HL-60 (cell line): ENCODE measurements around the gene DYNC1I1.

Experiments used
- DNase-seq, 2 experiments: peaks; one replicate each; pipeline ENCODE4 v3.0.0-alpha.2; 2010 to 2020; ENCODE audit warnings: low read depth in 1 of 2, low spot score in 1 of 2
- H3K27ac ChIP-seq: fragments of 250-450 bp; sonication (Bioruptor Pico); replicated peaks from 2 replicates; pipeline ENCODE4 v1.5.1; 2020; ENCODE audit warnings: mild to moderate bottlenecking, moderate library complexity
- H3K27me3 ChIP-seq: fragments of 250-450 bp; sonication (Bioruptor Pico); 2 replicates; pipeline ENCODE4 v1.5.1; 2021; ENCODE audit warnings: mild to moderate bottlenecking, moderate library complexity; ENCODE audit not compliant: insufficient read depth, poor library complexity, severe bottlenecking
- H3K4me3 ChIP-seq: replicated peaks from 2 replicates; pipeline ENCODE4 v1.5.1; 2011; ENCODE audit warnings: mild to moderate bottlenecking, control low read depth, low read length; ENCODE audit not compliant: insufficient read depth
- GABPA ChIP-seq: IDR thresholded peaks from 2 replicates; pipeline ENCODE4 v1.6.1; 2012; ENCODE audit warnings: low read depth
- POLR2AphosphoS5 ChIP-seq: IDR thresholded peaks from 2 replicates; pipeline ENCODE4 v1.6.1; 2012; ENCODE audit warnings: low read depth
- SPI1 ChIP-seq: IDR thresholded peaks from 2 replicates; pipeline ENCODE4 v1.6.1; 2012; ENCODE audit warnings: low read depth, mild to moderate bottlenecking, borderline replicate concordance
- TF ChIP-seq, protein P1 (sequence below): IDR thresholded peaks from 2 replicates; pipeline ENCODE4 v1.6.1; 2012; ENCODE audit warnings: low read depth; ENCODE audit not compliant: insufficient replicate concordance
- TF ChIP-seq, protein P2 (sequence below): IDR thresholded peaks from one replicate; pipeline ENCODE4 v1.5.1; 2011; ENCODE audit warnings: low read length, control low read depth, inconsistent platforms; ENCODE audit not compliant: insufficient read depth

DYNC1I1 gene

DNA sequence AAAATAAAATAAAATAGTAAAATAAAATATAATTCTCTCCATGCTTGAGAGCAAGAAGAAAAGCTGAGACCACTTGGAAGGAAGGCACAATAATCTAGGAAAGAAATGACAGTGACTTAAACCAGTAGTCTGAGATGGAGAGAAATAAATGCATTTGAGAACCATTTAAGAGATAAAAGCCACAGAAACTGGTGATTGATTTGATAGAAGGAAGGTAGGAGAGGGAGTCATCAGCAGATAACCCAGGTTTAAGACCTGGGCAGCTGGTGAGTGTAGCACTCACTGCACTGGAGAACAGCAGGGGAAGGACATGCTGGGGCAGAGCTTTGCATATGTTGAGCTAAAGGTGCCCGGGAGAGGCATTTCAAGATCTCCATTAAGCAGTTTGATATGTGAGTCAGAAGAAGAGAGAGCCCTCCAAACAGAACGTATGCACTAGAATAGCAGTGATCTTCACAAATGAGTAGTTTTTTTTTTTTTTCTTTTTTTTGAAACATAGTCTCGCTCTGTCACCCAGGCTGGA is 268.0 kb downstream of the DYNC1I1 start:
- Histone ChIP-seq H3K4me3 (no peak overlapping the region), H3K27ac (no peak overlapping the region), H3K27me3 (peaks cover 2% of the 10 kb centered on the region)
- no peak for DNase-seq
- TF ChIP-seq, protein P1, sequence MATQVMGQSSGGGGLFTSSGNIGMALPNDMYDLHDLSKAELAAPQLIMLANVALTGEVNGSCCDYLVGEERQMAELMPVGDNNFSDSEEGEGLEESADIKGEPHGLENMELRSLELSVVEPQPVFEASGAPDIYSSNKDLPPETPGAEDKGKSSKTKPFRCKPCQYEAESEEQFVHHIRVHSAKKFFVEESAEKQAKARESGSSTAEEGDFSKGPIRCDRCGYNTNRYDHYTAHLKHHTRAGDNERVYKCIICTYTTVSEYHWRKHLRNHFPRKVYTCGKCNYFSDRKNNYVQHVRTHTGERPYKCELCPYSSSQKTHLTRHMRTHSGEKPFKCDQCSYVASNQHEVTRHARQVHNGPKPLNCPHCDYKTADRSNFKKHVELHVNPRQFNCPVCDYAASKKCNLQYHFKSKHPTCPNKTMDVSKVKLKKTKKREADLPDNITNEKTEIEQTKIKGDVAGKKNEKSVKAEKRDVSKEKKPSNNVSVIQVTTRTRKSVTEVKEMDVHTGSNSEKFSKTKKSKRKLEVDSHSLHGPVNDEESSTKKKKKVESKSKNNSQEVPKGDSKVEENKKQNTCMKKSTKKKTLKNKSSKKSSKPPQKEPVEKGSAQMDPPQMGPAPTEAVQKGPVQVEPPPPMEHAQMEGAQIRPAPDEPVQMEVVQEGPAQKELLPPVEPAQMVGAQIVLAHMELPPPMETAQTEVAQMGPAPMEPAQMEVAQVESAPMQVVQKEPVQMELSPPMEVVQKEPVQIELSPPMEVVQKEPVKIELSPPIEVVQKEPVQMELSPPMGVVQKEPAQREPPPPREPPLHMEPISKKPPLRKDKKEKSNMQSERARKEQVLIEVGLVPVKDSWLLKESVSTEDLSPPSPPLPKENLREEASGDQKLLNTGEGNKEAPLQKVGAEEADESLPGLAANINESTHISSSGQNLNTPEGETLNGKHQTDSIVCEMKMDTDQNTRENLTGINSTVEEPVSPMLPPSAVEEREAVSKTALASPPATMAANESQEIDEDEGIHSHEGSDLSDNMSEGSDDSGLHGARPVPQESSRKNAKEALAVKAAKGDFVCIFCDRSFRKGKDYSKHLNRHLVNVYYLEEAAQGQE, result no peak
- no peak for TF ChIP-seq SPI1
- TF ChIP-seq GABPA, result no peak

DNA sequence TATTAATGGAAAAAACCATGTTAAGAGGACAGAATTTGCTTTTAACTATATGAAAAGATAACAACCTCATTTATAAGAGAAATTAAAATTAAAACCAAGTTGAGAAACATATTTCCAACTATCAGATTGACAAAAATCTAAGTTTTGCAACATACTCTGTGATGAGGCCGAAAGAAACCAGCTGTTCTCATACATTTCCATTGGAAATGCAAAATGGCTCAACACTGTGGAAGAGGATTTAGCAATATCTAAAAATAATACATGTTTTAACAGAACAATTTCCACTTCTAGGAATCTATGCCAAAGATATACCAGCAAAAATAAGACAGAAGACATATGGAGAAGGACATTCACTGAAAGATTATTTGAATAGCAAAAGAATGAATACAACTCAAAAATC is 268.8 kb downstream of the DYNC1I1 start:
- TF ChIP-seq, protein P1, result no peak
- TF ChIP-seq, protein P2, sequence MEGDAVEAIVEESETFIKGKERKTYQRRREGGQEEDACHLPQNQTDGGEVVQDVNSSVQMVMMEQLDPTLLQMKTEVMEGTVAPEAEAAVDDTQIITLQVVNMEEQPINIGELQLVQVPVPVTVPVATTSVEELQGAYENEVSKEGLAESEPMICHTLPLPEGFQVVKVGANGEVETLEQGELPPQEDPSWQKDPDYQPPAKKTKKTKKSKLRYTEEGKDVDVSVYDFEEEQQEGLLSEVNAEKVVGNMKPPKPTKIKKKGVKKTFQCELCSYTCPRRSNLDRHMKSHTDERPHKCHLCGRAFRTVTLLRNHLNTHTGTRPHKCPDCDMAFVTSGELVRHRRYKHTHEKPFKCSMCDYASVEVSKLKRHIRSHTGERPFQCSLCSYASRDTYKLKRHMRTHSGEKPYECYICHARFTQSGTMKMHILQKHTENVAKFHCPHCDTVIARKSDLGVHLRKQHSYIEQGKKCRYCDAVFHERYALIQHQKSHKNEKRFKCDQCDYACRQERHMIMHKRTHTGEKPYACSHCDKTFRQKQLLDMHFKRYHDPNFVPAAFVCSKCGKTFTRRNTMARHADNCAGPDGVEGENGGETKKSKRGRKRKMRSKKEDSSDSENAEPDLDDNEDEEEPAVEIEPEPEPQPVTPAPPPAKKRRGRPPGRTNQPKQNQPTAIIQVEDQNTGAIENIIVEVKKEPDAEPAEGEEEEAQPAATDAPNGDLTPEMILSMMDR, result no peak
- TF ChIP-seq GABPA (no peak), POLR2AphosphoS5 (no peak), SPI1 (no peak)
- H3K27ac ChIP-seq, result no peak overlapping the region
- H3K27me3 ChIP-seq, result peaks cover 2% of the 10 kb centered on the region
- no peak overlapping the region for H3K4me3 ChIP-seq
- no peak for DNase-seq

DNA sequence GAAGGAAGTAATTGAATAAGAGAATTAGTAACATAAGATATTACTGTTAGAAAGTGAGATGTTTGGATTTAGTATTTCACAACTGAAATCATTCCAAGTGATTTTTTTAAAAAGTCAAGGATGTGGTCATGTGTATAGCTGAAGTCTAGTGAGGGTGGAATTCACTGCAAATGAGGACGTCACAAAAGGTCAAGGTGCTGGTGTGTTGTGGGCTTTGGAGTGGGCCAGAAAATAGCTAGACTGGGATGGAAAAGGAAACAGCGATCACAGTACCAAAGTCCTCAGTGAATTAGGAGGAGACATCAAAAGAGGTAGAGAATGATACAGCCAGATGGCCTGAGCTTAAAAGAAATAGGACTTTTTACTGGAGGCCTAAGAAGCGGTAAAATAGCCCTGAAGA is 272.8 kb downstream of the DYNC1I1 start:
- Histone ChIP-seq H3K4me3 (no peak overlapping the region), H3K27me3 (no peaks in the 10 kb centered on the region), H3K27ac (no peak overlapping the region)
- TF ChIP-seq GABPA (no peak), SPI1 (no peak), POLR2AphosphoS5 (no peak)
- TF ChIP-seq, protein P2, result no peak
- TF ChIP-seq, protein P1, result no peak
- DNase-seq, result no peak

DNA sequence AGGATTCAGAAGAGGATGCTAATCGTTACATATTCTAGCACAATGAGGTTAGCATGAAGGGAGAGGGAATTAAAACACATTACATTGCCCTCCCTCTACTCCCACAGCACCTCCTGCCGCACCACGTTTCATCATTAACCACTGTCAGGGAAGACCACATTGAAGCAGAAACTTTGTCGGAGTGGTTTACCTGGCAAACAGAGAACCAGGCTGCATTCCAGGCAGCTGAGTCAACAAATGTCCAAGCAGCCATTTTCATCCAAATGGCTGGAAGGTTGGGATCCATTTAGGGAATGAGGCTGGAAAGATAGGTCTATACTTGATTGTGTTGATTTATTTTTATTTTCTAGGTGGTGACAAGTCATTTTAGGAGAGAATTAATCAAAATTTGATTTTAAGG is 273.6 kb downstream of the DYNC1I1 start:
- no peaks in the 10 kb centered on the region for H3K27me3 ChIP-seq
- TF ChIP-seq, protein P2, result no peak
- TF ChIP-seq POLR2AphosphoS5 (no peak), GABPA (no peak), SPI1 (no peak)
- TF ChIP-seq, protein P1, result no peak
- no peak for DNase-seq
- H3K4me3 ChIP-seq, result no peak overlapping the region
- H3K27ac ChIP-seq, result no peak overlapping the region
